Measurements from ENCODE around the gene YAP1.
"Not testable (repeated sequence)": the region's sequence is repeated elsewhere in the genome, so short reads cannot be mapped to it uniquely, and the experiment has no call there.

Gene YAP1

DNA sequence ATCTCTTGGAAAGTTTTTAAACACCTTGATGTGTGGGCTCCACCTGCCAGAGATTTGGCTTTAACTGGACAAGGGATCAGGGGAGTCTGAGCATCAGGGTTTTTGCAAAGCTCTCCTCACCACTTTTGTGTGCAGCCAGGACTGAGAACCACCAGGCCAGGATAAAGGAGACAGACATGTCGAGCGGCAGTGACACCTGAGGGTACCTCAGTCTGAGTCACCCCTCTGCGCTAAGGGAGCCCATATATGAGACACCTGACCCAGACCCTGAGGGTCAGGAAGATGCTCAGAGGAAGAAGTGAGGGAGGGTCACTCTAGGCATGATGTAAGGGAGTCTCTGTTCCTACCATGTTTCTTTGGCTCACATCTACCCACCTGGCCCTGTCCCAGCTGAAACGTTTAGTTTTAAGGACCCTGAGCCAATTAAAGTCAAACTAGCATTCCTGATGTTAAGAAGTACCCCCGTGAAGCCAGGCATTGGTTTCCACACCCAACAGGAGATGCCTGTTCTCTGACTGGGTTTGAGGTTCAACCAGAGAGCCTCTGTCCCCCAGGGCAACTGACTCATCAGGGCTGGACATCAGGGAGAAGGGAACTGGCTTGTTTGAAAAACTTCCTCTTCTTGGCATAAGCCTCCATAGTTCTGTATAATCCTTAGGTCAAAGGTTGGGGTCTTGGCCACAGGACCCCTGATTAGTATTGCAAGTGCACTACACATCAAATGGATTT lies 134.6 kb downstream of the YAP1 start:
- DNase-seq, result no peak

DNA sequence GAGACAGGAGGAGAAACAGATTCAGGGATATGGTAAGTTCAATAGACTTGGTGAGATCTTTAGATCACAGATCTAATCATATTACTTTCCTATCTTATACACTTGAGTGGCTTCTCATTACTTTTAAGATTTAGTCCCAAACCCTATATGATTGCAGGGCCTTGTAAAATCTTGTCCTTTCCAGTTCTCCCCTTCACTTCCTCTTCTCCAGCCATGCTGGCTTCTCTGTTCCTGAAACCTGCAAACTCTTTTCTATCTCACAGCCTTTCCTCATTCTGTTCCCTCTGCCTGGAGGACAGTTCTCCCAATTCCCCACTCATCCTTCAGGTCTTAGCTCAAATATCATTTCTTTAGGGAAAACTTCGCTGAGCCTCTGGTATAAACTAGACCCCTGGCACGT lies 141.2 kb downstream of the YAP1 start:
- no peak for DNase-seq

GRCh38 chr11:102252339-102252891 lies 142.2 kb downstream of the YAP1 start:
- no peak for DNase-seq

GRCh38 chr11:102253020-102253715 lies 142.9 kb downstream of the YAP1 start:
- DNase-seq, result no peak

- DNase-seq, result no peak
Measured at GRCh38 chr11:102254047-102254446, 143.8 kb downstream of the YAP1 start.

DNA sequence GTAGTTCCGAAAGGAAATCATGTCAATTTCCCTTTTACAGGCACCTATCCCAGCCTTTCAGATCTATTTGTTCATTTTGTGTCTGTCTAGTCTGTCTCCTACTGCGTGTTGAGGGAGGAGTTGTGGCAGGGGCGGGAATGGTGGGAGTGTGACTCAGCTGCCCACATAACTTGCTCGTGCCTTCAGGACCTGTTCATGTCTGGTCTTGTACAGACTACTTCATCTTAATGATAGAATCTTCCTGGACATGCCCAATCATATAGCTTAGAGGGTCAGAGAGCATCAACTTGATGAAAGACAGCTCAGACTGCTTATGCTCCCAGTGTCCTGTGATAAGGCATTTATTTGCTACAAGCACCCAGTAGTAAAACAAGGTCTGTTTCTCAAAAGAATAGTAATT lies 146.0 kb downstream of the YAP1 start:
- no peak for DNase-seq

DNA sequence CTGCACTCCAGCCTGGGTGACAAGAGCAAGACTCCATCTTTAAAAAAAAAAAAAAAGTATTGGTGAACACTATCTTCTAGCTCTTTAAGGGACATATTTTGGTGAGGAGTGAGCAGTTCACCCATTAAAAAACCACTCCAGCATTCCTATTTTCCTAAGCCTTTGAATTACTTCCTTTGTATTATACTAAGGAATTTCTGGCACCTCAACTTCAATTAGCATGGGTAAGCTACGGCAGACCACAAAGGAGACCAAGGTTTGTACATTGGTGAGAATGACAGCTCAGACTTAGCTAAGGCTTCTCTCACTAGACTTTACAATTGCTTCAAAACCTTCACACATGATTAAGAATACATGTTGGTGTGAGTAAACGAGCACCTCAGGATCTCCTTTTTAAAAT lies 150.0 kb downstream of the YAP1 start:
- no peak for DNase-seq

- DNase-seq, result no peak
Measured at GRCh38 chr11:102263379-102264003, 153.2 kb downstream of the YAP1 start.

DNA sequence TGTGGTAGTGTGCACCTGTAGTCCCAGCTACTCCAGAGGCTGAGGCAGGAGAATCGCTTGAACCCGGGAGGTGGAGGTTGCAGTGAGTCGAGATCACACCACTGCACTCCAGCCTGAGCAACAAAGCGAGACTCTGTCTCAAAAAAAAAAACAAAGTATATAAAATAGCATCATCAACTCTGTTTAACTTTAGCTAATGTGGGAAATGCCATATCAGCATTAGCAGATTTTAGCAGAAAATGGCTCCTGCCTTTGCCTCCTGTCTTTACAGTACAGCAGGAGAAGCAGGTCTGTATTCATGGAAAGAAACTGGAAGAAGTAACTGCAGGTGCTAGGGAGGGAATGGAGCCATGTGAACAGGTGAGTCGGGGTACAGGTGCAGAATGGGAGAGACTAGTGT lies 154.5 kb downstream of the YAP1 start:
- DNase-seq, result not testable (repeated sequence)

DNA sequence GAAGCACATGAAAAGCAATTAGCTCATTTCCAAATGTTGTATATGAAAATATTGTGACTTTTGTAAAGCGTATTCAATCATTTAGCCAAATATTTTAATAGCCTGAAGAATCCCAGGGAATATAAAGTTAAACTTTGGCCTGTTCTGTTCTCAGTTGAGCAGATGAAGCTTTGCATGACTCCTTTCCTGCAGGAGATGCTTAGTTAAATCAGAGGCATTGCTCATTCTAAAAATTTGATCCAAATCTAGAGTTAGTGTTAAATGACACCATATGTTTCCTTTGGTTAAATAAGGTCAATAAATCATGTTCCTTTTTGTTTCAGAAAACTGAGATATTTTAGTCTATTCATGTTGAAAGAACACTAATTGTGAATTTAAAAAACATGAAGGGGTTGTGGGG lies 155.9 kb downstream of the YAP1 start:
- no peak for DNase-seq

DNA sequence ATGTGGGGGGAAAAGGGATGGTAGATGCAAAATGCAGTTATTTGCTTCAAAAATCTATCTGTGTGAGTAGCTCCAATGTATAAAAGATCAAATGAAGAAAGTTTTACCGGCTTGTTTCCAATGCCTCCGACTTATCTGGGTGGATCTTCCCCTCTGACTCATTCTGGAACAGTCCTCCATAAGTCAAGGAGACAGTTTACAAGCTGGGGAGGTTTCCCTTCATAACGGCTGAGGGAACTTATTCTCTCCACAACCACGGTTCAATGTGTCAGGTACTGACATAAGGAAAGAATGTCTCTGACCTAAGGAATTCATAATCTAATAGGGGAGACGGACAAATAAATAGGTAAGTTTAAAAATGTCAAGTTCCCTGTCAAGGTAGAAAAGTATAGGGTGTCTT lies 157.4 kb downstream of the YAP1 start:
- no peak for DNase-seq

GRCh38 chr11:102268083-102268984 lies 158.1 kb downstream of the YAP1 start:
- peak; percentile 76 for DNase-seq

GRCh38 chr11:102268985-102269470 lies 158.8 kb downstream of the YAP1 start:
- no peak for DNase-seq

DNA sequence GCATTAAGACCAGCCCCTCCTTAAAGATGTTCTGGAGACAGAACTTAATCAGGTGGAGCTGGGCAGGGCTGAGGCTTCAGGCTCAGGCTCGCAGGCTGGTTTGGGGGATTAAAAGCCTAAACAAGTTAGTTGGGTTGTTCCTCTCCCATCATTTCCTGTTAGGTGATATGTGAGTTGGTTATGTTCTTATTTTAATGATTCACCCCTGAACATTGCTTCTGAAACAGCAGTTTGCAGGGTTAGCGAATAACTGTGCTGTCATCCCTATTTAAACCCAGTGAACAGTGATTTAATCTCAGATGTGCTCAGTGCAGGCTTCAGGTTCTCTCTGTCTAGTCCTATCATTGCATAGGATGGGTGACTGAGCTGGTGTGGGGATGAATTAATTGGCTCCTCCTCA lies 159.7 kb downstream of the YAP1 start:
- DNase-seq, result no peak

GRCh38 chr11:102272047-102272824 lies 162.0 kb downstream of the YAP1 start:
- DNase-seq, result no peak

DNA sequence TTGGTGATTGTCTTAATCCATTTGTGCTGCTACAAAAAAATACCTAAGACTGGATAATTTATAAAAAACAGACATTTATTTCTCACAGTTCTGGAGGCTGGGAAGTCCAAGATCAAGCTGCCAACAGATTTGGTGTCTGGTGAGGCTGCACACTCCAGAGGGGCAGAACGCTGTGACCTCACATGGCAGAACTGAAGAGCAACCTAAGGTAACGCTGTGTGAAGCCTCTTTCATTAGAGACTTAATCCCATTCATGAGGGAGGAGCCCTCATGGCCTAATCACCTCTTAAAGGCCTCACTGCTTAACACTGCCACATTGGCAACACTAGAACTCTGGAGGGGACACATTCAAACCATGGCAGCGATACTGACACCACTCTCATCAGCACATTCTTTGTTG lies 164.4 kb downstream of the YAP1 start:
- DNase-seq, result no peak

DNA sequence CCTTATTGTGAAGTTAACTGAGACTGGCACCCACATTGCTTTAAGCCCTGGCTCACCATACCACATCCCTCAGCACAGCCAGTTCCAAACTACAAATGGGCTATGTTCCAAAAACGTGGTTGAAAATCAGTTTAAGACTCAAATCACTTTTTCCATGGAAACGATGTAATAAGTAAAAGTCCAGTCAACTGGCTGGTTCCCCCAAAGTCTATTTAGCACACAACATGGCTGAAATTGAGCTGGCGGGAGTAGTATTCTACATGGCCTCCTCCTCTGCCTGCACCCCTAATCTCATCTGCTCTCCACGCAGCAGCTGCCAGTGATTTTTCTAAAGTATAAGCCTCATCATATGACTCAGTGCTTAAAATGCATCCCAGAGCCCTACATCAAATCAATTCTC lies 166.1 kb downstream of the YAP1 start:
- no peak for DNase-seq

- DNase-seq, result no peak
Measured at GRCh38 chr11:102276783-102277182, 166.5 kb downstream of the YAP1 start.

DNA sequence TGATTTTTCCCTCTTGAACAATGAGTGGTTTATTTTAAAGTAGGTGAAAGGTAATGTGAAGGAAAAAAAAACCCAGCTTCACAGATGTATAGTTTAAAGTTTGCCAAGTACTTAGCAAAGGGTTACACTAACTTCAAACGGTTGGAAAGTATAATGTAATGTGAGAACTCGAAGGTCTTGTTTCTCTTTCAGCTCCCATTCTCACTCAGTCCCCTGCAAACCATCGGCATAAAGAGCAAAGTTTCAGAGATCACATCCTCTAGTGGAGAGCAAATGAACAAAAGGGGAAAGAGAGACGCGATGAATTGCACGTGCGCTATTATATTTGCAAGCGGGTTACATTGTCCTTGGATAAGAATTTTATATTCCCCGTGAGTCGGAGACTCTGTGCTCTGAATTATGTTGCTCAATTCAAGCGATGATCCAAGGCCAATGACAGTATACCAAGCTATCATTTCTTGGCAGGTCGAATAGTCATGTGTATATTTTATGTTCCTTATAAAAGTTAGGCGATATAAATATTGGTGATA lies 169.5 kb downstream of the YAP1 start:
- no peak for DNase-seq

DNA sequence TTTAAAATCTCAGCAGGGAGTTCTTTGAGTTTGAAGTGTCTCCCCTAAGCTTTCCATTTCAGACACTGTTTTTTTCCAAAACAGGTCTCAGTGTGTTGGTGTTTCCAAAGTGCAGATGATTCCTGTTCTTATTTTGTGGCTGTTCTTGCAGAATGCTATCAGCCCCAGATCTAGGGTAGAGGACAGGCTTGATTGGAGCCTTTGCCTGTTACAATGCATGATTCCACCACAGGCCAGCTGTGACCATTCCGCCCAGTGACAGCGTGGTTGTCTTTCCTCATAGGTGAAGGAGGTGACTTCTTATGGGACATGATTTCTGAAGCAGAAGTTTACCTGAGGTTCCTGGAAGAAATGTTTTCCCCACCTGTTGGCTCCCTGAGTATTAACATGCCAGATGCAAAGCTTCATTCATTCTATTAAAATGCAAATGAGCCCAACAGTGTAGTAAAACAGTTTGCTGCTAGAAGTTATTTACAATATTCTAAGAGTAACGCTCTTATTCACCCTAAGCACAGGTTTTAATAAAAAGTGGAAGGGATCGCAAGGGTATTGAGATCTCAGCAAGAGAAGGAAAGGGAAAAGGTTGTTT lies 170.1 kb downstream of the YAP1 start:
- no peak for DNase-seq

All from activated naive CD4-positive, alpha-beta T cell treated with anti-CD3 and anti-CD28 coated beads, Interleukin-2, amount 50 U/mL, for 16 hours (primary cell).